NCI-H1694 treated with DMSO at 0.1 percent for 48 hours (cell line): ENCODE data around the gene PLOD2.

Experiments
- DNase-seq: peaks from one replicate; lab custom pipeline; 2025; lab: John Stamatoyannopoulos, UW

PLOD2 gene

DNA sequence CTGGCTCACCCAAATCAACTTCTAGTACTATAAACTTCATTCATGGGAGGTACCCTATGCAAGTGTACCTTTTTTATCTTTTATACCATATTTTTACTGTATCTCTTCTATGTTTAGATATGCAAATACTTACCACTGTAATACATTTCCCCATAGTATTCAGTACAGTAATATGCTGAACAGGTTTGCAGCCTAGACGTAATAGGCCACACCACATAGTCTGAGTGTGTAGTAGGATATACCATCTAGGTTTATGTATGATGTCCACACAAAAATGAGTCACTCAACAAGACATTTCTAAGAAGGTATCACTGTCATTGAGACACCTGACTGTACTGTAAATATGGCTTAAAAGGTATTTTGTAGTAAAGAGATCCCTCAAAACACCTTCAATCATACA lies 124.7 kb downstream of the PLOD2 start:
- no peak for DNase-seq

GRCh38 chr3:146035366-146035765 lies 125.6 kb downstream of the PLOD2 start:
- DNase-seq, result no peak

GRCh38 chr3:146033950-146034349 lies 127.0 kb downstream of the PLOD2 start:
- no peak for DNase-seq

GRCh38 chr3:146026547-146026946 lies 134.4 kb downstream of the PLOD2 start:
- no peak for DNase-seq

- DNase-seq, result no peak
Measured at GRCh38 chr3:146024260-146024659, 136.7 kb downstream of the PLOD2 start.

- DNase-seq, result no peak
Measured at GRCh38 chr3:146020969-146021368, 140.0 kb downstream of the PLOD2 start.

DNA sequence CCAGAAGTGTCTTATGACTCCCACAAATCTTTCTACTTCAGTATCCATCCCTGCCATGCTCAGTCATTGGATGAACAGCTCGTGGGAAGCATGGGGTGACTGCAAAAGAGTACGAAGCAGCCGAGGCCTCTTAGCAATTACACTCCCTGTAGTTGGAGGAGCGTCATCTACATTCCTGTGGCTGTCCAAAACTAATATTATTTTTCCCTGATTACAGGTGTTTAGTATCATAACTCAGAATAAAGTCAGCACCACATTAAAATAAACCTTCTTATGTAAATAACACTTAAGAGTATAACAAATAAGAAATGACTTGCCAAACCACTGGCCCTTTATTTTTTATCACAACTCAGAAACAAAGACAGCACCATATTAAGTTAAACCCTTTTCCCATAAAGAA lies 141.5 kb downstream of the PLOD2 start:
- DNase-seq, result no peak
